Activated gamma-delta T cell treated with Interleukin-2 at 50 U/mL for 16 hours (primary cell): ENCODE measurements around the gene DAAM2.

Source experiments
- DNase-seq: peaks from one replicate; pipeline ENCODE4 v3.0.0-alpha.2; 2020

Gene DAAM2

GRCh38 chr6:39936857-39937256 is 144.7 kb downstream of the DAAM2 start:
- no peak for DNase-seq

GRCh38 chr6:39937686-39938333 is 145.6 kb downstream of the DAAM2 start:
- no peak for DNase-seq

GRCh38 chr6:39938773-39939654 is 146.8 kb downstream of the DAAM2 start:
- no peak for DNase-seq

- DNase-seq = no peak
Measured at GRCh38 chr6:39941138-39941537, 149.0 kb downstream of the DAAM2 start.

- no peak for DNase-seq
Measured at GRCh38 chr6:39941820-39942219, 149.6 kb downstream of the DAAM2 start.

GRCh38 chr6:39942903-39943580 is 150.9 kb downstream of the DAAM2 start:
- no peak for DNase-seq

GRCh38 chr6:39945626-39946025 is 153.4 kb downstream of the DAAM2 start:
- no peak for DNase-seq

GRCh38 chr6:39947611-39948068 is 155.5 kb downstream of the DAAM2 start:
- no peak for DNase-seq

- no peak for DNase-seq
Measured at GRCh38 chr6:39948199-39948791, 156.1 kb downstream of the DAAM2 start.

GRCh38 chr6:39950125-39950720 is 158.0 kb downstream of the DAAM2 start:
- no peak for DNase-seq

- no peak for DNase-seq
Measured at GRCh38 chr6:39951191-39951590, 159.0 kb downstream of the DAAM2 start.

- DNase-seq = no peak
Measured at GRCh38 chr6:39951716-39952115, 159.5 kb downstream of the DAAM2 start.

GRCh38 chr6:39952167-39952566 is 160.0 kb downstream of the DAAM2 start:
- no peak for DNase-seq

- DNase-seq = no peak
Measured at GRCh38 chr6:39953076-39953618, 161.0 kb downstream of the DAAM2 start.
